Measurements from ENCODE around the gene USP26.
"Not testable (repeated sequence)": the region's sequence is repeated elsewhere in the genome, so short reads cannot be mapped to it uniquely, and the experiment has no call there.

The USP26 gene

DNA sequence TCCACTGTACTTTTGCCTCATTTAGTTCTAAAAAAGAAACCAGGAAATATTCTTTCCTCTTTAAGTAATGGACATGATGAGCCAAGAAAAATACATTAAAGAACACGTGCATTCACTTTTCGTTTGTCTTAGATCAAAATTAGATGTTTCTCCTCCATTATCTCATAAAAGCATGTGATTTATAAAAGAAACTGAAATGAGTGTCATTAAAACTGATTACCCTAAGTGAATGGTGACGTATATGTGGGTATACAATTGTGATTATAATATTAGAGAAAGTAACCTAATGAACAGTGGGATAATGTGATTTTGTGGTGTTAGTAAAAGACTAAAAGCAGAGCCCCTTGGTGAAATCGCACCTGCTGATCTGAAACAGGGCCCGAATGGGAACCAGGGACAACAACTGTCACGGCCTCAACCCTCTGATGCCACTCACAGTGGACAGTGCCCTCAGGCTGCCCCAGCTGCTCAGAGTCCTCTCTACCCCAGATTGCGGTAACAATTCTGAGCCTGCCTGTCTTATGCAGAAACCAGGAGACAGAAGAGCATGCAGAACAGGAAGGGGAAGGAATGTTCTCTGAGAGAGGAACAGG lies 112.8 kb downstream of the USP26 start:
- H3K4me3 ChIP-seq (ENCODE audit: low read length): no peak overlapping the region
- DNase-seq (ENCODE audit: low read depth): no peak
- TF ChIP-seq, protein P1, sequence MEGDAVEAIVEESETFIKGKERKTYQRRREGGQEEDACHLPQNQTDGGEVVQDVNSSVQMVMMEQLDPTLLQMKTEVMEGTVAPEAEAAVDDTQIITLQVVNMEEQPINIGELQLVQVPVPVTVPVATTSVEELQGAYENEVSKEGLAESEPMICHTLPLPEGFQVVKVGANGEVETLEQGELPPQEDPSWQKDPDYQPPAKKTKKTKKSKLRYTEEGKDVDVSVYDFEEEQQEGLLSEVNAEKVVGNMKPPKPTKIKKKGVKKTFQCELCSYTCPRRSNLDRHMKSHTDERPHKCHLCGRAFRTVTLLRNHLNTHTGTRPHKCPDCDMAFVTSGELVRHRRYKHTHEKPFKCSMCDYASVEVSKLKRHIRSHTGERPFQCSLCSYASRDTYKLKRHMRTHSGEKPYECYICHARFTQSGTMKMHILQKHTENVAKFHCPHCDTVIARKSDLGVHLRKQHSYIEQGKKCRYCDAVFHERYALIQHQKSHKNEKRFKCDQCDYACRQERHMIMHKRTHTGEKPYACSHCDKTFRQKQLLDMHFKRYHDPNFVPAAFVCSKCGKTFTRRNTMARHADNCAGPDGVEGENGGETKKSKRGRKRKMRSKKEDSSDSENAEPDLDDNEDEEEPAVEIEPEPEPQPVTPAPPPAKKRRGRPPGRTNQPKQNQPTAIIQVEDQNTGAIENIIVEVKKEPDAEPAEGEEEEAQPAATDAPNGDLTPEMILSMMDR (conservative IDR thresholded peaks at IDR 0.05; ENCODE audit: low read length): no peak

DNA sequence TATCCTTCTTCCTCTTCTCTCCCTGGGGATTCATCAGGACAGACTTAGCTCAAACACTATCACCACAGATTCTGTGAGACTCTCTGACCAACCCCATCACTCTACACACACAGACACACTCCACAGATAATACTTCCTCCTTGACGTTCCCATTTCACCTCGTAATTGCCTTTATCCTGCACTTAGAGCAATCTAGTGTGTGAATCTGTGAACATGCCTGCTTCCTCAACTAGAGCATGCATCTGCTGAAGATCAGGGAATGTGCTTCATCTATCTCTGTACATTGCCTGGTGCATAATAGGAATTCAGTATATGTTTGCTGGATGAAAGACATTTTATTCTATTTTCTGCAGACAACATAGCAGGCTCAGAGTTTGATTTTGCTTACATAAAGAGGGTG lies 113.4 kb downstream of the USP26 start:
- TF ChIP-seq, protein P1 (conservative IDR thresholded peaks at IDR 0.05; ENCODE audit: low read length): no peak
- H3K4me3 ChIP-seq (ENCODE audit: low read length): no peak overlapping the region
- DNase-seq (ENCODE audit: low read depth): no peak

DNA sequence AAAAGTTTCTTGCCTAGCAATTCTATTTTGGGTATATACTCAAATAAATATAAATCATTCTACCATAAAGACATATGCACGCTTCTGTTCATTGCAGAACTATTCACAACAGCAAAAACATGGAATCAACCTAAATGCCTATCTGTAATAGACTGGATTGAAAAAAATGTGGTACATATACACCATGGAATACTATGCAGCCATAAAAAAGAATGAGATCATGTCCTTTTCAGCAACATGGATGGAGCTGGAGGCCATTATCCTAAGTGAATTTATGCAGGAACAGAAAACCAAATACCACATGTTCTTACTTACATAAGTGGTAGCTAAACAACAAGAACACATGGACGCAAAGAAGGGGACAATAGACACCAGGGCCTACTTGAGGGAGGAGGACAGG lies 116.9 kb downstream of the USP26 start:
- not testable (repeated sequence) for H3K4me3 ChIP-seq (ENCODE audit: low read length); DNase-seq (ENCODE audit: low read depth)

Data from AG10803 (cell line).